Loucy (cell line): ENCODE results near the gene ERAP2.
A peak's percentile ranks its signal among the peaks of the same experiment; 100 is the strongest.
"Not testable (repeated sequence)": the region's sequence is repeated elsewhere in the genome, so short reads cannot be mapped to it uniquely, and the experiment has no call there.

Source experiments
- H2AFZ ChIP-seq: fragments of 200-600 bp; sonication (generic); 2 replicates; pipeline ENCODE4 v1.6.0; 2016; ENCODE audit warnings: antibody characterized with exemption, mild to moderate bottlenecking, low read length, moderate library complexity
- H3F3A ChIP-seq: fragments of 200-600 bp; 2 replicates; pipeline ENCODE4 v1.6.0; 2016; ENCODE audit warnings: antibody characterized with exemption, low read depth, mild to moderate bottlenecking
- H3K27me3 ChIP-seq: fragments of 200-600 bp; sonication (generic); 2 replicates; pipeline ENCODE4 v1.6.1; 2014; ENCODE audit warnings: low read length, mild to moderate bottlenecking; ENCODE audit not compliant: insufficient read depth, poor library complexity, severe bottlenecking
- H3K36me3 ChIP-seq: fragments of 200-600 bp; sonication (generic); 2 replicates; pipeline ENCODE4 v1.6.1; 2016; ENCODE audit warnings: low read length; ENCODE audit not compliant: insufficient read depth
- H3K4me1 ChIP-seq: fragments of 200-600 bp; sonication (generic); 2 replicates; pipeline ENCODE4 v1.5.1; 2014; ENCODE audit warnings: low read length, mild to moderate bottlenecking; ENCODE audit not compliant: insufficient read depth, poor library complexity, severe bottlenecking
- H3K4me2 ChIP-seq: fragments of 200-600 bp; sonication (generic); 2 replicates; pipeline ENCODE4 v1.6.0; 2014; ENCODE audit warnings: antibody characterized with exemption, low read length, low read depth, mild to moderate bottlenecking; ENCODE audit not compliant: poor library complexity, severe bottlenecking
- H3K4me3 ChIP-seq: fragments of 200-600 bp; sonication (generic); 2 replicates; pipeline ENCODE4 v1.5.1; 2014; ENCODE audit warnings: low read length, mild to moderate bottlenecking, mixed read lengths; ENCODE audit not compliant: poor library complexity, severe bottlenecking
- H3K79me2 ChIP-seq: fragments of 200-600 bp; sonication (generic); 2 replicates; pipeline ENCODE4 v1.6.1; 2014; ENCODE audit warnings: low read length; ENCODE audit not compliant: insufficient read depth
- H3K9ac ChIP-seq: fragments of 200-600 bp; sonication (generic); 2 replicates; pipeline ENCODE4 v1.6.0; 2014; ENCODE audit warnings: mild to moderate bottlenecking, low read depth, low read length, moderate library complexity; ENCODE audit not compliant: poor library complexity, severe bottlenecking
- H3K9me2 ChIP-seq: fragments of 200-600 bp; sonication (generic); replicated peaks from 2 replicates; pipeline ENCODE4 v1.6.1; 2016; ENCODE audit warnings: low read depth, low read length, mixed read lengths
- H3K9me3 ChIP-seq: fragments of 200-600 bp; sonication (generic); 2 replicates; pipeline ENCODE4 v1.6.1; 2014; ENCODE audit warnings: mild to moderate bottlenecking, antibody characterized with exemption, low read length, low read depth; ENCODE audit not compliant: insufficient read depth
- H4K20me1 ChIP-seq: fragments of 200-600 bp; sonication (generic); 2 replicates; pipeline ENCODE4 v1.6.0; 2014; ENCODE audit warnings: antibody characterized with exemption, low read length, mild to moderate bottlenecking; ENCODE audit not compliant: insufficient read depth, poor library complexity, severe bottlenecking
- CTCF ChIP-seq: fragments of 200-600 bp; sonication (generic); conservative IDR thresholded peaks from 2 replicates; pipeline ENCODE4 v1.5.1; 2014; ENCODE audit warnings: mild to moderate bottlenecking, antibody characterized with exemption, low read length
- EZH2phosphoT487 ChIP-seq: fragments of 200-600 bp; IDR thresholded peaks from 2 replicates; pipeline ENCODE4 v1.6.1; 2018; ENCODE audit warnings: antibody characterized with exemption, mild to moderate bottlenecking, moderate library complexity, borderline replicate concordance

Gene ERAP2

DNA sequence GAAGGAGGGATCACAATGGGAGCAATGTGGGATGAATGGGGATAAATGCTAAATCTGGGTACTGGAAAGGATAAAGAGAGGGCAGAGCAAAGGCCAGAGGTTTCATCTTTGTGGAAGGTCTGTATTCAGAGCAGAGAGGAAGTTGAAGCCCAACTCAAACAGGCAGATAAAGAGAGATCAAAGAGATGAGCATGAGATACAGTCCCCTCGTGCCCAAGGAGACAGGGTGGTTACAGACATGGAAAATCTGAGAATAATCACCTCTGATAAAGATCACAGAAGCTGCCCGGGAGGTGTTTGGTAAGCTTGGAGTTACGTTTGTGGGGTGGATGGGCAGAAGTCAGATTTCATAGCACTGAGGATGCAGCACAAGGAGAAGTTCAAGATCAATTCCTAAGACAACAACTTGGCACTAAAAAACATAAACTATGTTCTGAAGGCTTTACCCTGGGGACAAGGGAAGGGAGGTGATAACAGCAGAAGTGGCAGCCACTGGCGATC is 459 bp upstream of the ERAP2 start:
- Histone ChIP-seq H3K9ac (peak overlapping the region; percentile 85), H3K9me2 (no peaks in the 10 kb centered on the region), H3F3A (no peaks in the 10 kb centered on the region; the same call in 1 of the 2 replicates), H4K20me1 (no peaks in the 10 kb centered on the region), H3K79me2 (peaks cover 34% of the 10 kb centered on the region), H3K9me3 (no peaks in the 10 kb centered on the region), H3K27me3 (no peaks in the 10 kb centered on the region), H3K4me1 (peaks cover 75% of the 10 kb centered on the region), H2AFZ (peak overlapping the region; percentile 70), H3K36me3 (no peaks in the 10 kb centered on the region), H3K4me2 (peak overlapping the region; percentile 88), H3K4me3 (peak overlapping the region; percentile 88)
- no peak for TF ChIP-seq EZH2phosphoT487
- TF ChIP-seq CTCF, result no peak

GRCh38 chr5:96876977-96877469 is 723 bp downstream of the ERAP2 start:
- H3K4me3 ChIP-seq, result peak overlapping the region; percentile 88

GRCh38 chr5:96879665-96880064 is 3.4 kb downstream of the ERAP2 start:
- H3K4me3 ChIP-seq, result peak overlapping the region; percentile 11
- H3F3A ChIP-seq, result no peaks in the 10 kb centered on the region; the same call in 1 of the 2 replicates
- H3K36me3 ChIP-seq, result no peaks in the 10 kb centered on the region
- H3K27me3 ChIP-seq, result no peaks in the 10 kb centered on the region
- peak overlapping the region; percentile 73 for H3K4me2 ChIP-seq
- peaks cover 75% of the 10 kb centered on the region for H3K4me1 ChIP-seq
- H3K9me2 ChIP-seq, result no peaks in the 10 kb centered on the region
- peak overlapping the region; percentile 20 for H3K9ac ChIP-seq
- peaks cover 48% of the 10 kb centered on the region for H3K79me2 ChIP-seq
- H2AFZ ChIP-seq, result no peak overlapping the region
- TF ChIP-seq EZH2phosphoT487 (no peak), CTCF (no peak)
- no peaks in the 10 kb centered on the region for H3K9me3 ChIP-seq
- H4K20me1 ChIP-seq, result no peaks in the 10 kb centered on the region

More at GRCh38 chr5:96876977-96877469, 723 bp downstream of the ERAP2 start:
- H3K27me3 ChIP-seq, H4K20me1 ChIP-seq, H3K9me3 ChIP-seq, H3F3A ChIP-seq, H3K36me3 ChIP-seq, H3K9me2 ChIP-seq: not testable (repeated sequence)
- H2AFZ ChIP-seq, result peak overlapping the region; percentile 72; the same call in 1 of the 2 replicates
- peaks cover 45% of the 10 kb centered on the region for H3K79me2 ChIP-seq
- H3K4me1 ChIP-seq, result peaks cover 75% of the 10 kb centered on the region
- H3K4me2 ChIP-seq, result peak overlapping the region; percentile 88
- peak overlapping the region; percentile 85 for H3K9ac ChIP-seq
